DMS153 (cell line): ENCODE results near the gene XRCC4.
"Not testable (repeated sequence)": the region's sequence is repeated elsewhere in the genome, so short reads cannot be mapped to it uniquely, and the experiment has no call there.

Experiments
- DNase-seq: peaks from one replicate; lab custom pipeline; 2025; lab: John Stamatoyannopoulos, UW

Gene XRCC4

DNA sequence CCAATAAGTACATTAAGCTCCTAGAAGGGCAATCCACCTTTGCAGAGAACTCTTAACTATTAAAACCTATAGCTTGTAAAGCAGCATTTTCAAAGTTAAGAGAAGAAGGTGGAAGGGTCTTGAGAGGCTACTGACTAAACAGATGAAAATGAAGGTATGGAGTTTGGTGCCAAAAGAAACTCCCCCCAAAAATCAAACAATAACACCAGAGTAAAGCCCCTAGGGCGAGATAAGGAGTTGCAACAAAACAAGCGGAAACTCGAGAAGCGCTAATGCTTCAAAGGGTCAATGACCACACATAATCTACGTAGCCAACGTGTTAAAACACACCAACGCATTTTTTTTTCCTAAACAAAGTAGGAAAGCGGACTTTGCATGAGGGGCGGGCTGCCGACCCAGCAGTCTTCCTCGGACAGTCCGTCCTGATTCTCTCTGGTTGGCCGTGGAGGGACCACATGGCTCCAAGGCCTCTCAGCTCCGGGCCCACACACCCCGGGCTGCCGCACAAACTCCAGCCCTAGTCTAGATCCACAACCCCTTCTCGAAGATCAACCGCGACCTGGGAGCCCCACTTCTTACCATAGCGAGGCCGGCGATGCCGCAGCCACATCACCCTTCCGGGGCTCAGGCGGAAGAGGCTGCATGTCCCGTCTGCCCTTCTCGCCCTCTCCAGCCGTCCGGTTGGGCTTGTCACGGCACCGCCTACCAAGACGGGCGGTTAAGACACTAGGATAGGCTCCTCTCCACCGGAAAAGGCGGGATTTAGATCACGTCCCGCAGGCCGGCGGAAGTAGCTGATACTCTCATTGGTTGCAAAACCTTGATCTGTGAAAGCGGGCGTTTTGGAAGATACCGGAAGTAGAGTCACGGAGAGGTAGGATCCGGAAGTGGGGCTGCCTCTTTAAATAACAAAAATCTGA is at the start of gene XRCC4, which contains the start of gene TMEM167A:
Gene XRCC4, plus strand, starts transcription at position 806 of the 920 bp plus-strand sequence. CDS start 27,373 bp downstream, outside the sequence.
Gene TMEM167A, minus strand, starts transcription at position 653 of the 920 bp plus-strand sequence. Its CDS starts 71 bp downstream, at position 582.
- peak; percentile 93 for DNase-seq

DNA sequence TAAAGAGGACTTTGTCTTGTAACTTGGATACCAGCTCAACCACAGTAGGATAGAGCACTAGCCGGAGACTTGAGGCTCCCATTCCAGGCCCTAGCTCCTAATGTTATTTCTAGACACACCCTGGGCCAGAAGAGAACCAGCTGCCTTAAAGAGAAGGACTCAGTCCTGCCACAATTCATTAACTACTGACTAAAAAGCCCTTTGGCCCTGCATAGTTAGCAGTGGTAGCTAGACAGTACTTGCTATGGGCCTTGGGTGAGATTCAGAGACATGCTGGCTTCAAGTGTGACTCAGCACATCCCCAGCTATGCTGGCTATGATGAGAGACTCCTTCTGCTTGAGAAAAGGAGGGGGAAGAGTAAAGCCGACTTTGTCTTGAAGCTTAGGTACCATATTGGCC is 47.4 kb upstream of the XRCC4 start:
- DNase-seq = no peak

DNA sequence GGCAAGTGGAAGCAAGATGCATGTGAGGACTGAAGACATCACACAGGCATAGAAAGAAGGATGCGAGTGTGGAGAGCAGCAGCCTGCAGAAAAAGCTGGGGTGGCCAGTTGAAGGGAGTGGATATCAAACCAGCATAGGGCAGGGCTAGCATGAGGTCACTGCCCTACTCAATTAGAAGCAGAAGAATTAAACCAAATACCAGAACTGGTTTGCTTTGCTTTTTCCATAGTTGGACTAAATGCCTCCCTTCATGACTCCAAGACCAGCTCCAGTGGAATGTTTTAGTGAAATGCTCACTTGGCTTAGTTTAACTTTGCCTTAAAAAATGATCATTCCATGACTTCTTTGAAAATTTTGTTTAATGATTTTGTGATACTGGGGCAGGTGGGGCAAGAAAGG is 46.0 kb upstream of the XRCC4 start:
- no peak for DNase-seq

DNA sequence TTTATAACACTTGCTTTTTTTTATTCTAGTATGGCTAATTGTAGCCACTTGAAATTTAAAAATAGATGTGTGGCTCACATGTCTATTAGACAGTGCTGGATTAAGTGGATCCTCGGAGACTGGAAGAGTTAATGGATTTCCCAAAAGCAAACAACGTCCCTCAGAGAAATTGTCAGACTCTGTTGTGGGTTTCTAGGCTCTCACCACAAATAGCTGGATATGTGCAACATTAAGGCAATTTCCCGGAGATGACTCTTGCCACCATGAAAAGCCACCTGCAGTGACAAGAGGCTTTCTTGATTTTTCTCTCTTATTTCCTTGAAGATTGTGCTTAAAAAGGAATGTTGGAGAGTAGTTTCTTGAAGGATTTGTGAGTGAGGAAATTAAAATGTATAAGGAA is 43.3 kb upstream of the XRCC4 start:
- DNase-seq = peak; percentile 24

DNA sequence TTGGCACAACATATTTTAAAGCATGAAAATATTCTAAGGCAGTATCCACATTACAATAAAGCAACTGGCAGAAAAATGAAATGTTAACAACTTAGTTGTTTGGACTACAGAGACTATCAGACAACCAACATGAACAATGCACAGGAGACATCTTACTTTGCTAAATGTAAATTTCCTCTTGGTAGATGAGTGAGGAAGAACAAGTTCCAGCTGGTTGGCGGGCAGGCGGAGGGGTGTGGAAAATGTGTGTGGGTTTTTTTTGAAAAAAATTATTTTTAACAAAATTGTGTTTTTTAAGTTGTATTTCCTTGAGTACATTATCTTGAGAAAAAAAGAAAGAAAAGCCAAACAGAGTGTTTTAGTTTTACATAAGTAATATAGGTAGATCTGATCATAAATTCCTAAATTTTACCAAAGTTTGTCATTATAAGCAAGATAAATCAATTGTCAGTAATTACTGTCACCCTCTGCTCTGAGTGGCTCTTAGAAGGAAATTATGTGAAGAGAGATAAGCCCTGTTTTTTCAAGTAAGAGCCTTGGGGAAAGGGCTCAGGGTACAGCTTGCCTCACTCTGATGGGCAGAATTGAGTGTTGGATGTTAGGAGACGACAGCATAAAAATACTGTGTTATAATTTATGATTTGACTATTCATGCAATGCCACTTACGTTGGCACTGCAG is 42.7 kb upstream of the XRCC4 start:
- no peak for DNase-seq

DNA sequence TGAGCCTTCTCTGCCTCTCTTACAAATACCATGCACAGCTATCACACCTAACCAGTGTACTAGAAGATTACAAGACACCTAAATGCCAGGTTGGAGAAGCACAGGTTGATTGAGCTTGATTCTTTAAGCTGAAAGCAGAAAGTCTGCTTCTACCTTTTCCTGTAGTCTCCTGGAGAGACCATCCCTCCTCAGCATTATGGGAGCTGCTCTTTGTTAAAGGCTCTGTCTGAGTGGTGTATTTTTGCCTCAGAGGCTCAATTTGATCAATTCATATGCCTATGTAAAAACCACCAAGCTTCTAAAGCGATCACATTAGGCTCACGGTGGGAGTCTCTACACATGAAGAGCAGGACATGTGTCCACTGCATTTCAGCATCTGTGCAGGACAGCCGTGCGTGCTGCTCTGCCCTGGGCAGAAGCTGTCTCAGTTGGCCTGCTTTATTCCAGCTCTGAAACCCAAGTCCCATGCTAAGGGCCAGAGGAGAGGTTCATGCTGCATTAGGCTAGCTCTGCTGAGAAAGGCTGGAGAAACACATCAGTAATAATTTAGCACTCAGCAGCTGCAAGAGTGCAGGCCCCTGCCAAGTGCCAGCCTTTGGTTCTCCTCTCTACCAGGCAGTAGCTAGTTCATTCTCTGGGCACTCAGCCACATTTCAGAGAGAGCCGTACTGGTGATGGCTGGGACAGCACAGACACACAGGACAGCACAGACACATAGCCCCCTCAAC is 41.8 kb upstream of the XRCC4 start:
- DNase-seq = peak; percentile 30

DNA sequence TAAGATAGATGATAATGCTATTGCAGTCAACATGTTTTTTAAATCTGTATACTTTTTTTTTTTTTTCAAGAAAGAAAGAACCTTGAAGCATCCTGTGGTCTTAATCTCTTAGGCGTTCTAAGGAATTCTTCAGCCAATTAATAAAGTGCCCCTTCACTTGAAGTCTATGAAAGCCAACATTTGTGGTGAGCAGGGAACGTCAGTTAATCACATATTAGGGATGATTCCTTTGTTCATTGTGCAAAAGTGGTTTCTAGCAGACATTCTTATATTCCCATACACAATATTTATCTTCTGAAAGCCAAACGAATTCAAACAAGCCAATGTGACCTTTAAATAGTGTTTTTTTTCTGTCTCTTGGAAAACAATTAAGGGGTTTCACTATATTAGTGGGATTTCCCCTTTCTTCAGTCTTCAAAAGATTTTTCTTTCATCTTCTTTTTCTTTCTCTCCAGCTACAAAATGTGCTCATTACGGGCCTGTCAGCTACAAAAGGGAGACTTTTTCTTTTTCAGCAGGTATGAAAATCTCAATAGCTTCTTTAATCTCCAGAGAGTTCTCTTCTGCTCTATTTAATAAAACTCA is 40.3 kb upstream of the XRCC4 start:
- DNase-seq = no peak

DNA sequence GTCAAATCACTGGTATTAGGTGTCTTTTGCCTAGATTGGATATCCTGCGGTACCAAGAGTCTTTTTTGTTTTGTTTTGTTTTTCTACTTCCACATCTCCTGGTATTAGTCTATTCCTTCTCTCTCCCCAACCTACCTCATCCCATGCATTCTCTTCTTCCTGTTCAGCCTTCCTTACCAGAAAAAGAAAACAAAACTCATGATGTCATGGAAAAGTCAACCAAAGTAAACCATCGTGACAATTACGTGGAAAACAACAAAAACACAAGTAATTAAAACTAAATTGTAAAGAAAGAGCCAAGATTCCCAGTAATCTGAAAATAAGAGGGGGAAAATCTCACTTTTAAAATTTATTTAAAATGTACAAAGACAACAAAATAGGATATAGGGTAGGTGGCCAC is 38.4 kb upstream of the XRCC4 start:
- no peak for DNase-seq

DNA sequence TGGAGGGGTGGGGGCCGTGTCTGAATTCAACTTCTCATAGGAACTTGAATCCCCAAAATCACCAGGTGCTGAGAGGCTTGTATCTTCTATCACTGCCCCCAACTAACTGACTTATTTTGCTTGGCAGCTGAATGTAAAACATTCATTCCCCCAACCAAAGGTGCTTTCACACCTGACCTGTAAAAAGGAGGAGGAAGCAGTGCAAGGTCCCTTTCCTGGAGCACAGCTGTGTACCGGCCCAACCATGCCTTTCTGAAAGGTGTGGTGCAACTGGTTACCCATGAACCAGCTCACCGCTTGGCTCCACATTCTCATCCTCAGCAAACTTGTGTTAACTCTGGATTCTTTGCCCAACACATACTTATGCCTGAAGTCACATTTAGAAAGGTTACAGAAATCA is 34.8 kb upstream of the XRCC4 start:
- no peak for DNase-seq

DNA sequence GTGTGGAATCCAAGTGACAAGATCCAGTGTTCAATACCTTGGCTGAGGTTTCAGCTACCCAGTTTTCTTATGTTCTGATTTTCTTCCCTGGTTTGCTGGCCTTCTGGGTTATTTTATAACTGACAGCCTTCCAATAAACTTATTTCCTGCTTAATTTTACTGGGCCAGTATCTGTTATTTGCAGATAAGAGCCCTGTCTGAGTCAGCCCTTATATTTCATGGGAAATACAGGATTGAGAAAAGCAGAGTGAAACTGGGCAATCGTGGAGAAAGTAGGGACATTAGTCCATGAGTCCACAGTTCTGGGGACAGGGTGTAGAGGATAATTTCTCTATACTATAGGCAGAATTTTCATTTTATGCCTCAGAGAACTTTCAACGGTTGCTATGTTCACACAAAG is 32.4 kb upstream of the XRCC4 start:
- no peak for DNase-seq

DNA sequence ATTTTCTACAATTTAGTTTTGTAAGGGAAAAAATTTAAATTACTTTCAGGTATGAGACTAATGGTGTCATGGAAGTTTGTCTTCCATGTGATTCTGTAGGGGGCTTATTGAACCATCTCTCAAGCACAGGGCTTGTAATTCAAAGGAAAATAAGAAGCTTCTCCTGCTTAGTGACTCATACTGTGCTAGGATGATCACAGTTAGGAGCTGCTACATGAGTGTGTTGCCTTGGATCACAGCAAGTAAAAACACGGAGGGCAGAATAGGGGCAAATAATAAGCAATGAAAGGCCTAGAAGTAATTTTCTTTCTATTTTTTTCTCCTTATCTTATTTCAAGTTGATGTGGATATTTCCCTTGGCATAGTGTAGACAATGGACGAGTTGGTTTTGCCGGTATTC is 29.1 kb upstream of the XRCC4 start:
- DNase-seq = no peak

DNA sequence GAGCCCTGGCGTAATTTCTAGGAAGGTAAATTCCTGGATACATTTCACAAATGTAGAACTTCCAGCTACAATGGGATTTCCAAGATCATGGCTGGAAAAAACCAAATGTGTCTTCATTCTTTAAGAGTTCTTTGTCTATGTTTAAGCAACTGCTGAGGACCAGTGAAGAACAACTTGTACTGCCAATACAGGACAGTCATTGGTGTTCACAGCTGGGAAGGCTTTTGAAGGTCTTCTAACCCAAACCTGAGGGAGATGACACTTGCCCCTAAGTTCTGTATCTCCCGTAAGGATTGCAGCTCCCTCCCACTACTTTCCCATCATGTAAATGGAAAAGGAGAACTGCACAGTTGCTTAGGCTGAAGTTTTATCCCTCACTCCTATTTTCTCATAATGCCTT is 28.5 kb upstream of the XRCC4 start:
- no peak for DNase-seq

DNA sequence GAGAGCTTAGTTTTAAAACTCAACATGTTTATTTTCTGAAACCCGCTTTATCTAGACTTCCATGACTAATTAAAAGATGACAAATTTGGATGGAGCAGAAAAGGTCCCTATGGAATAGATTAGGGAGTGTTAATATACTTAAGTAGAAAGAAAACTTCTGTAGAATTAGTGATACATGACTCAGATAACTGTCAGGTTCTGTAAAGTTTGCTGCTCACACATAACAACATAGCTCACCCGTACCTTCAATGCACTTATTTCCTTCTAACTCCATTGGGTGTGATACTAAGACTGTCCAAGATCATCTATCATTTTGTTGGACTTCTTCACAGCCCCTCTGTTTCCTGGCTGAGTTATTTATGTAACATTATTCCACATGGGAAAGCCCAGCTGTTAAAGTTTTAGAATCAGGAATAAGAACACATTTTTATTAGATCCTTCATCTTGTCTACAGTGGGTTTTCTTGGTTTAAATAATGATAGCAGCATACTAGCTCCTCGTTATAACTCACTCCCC is 27.9 kb upstream of the XRCC4 start:
- no peak for DNase-seq

DNA sequence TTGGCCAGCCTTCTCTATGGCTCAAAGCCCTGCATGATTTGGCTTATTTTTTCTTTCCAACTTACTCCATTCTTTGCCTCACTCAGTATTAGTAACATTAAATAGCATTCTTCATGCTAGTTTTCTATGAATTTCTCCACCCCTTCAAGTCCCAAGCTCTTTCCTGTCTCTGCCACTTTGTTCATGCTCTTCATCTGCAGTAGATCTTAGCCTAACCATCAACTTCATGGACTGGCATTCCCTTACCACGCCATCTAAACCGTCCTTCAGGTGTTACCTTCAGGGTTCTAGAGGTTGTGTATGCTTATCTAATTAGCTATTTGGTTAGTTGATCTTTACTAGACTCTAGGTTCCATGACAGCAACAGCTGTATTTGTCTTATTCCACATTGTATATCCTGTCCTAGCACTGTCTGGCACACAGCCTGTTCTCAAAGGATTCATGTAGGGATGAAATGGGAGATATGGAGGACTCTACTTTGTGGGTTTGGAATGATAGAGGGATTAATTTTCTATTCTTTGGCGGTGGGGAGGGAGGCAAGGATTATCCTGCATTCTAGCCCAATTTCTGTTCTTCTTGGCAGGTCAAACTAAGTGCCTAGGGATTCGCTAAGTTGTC is 26.5 kb upstream of the XRCC4 start:
- DNase-seq = no peak

DNA sequence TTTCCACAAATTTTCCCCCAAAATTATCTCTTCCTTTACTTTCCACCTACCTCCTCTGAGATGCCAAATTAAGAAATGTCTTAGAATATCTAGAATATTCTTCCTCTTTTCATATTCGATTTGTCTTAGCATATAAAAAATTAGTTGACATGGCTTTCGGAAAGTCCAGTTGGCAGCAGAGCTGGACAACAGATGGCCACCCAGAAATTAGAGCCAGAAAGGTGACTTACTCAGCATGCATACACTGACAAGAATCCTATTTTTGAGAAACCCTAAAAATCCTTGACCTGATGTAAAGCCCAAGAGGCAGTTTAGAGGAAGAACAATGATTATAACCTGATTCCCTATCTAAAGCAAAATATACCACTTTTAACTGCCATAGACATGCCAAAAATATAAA is 22.2 kb upstream of the XRCC4 start:
- DNase-seq = no peak

DNA sequence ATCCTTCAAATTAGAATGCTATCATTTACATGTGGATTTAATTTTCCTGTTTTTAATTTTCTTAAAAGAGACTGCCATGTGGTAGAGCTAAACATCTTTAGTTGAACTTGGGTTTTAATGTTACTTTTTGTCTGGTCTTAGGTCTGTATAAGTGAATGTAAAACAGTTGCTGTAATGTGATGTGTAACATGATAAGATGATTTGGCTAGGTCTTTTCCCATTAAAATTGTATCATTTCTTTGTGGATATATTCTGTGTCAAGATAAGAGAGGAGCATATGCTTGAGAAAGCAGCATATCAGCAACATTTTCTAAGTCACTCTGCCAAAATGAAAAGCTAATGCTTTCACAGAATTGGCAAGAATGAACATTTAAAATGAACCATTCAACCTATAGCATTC is 18.6 kb upstream of the XRCC4 start:
- no peak for DNase-seq

DNA sequence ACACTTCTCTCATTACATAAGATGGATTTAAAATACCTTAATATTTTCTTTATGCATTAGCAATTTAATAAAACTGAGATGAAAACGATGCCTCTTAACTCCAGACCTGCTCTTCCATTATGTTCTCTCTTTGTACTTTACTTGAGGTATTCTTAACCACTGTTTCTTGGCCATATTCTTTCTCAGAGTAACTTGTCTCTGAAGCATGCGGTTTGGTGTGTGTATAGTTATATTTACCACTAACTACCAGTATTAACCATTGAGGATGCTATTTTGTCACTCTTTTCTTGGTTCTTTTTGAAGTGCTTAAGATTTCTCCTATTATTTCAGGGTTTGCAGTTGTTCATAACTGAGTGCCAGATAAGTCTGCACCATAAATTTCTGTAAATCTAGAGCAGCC is 18.0 kb upstream of the XRCC4 start:
- no peak for DNase-seq

DNA sequence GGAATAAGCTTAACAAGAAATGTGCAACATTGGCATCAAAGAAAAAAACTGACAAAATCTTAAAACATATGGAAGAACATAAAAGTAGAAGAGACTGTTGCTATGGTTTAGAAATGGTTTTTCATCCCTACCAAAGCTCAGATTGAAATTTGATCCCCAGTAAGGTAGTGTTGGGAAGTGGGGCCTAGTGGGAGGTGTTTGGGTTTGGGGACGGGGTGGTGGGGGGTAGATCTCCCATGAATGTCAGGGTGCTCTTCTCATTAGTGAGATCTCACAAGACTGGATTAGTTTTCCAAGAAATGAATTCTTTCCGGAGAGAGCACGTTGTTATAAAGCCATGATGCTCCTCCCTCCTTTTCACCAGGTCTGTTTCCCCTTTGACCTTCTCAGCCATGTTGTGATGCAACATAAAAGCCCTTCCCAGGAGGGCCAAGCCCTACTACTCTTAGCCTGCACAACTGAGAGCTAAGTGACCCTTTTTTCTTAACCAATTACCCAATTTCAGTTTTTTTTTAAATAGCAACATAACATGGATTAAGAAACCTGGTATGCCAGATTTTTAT is 10.7 kb upstream of the XRCC4 start:
- DNase-seq = no peak

DNA sequence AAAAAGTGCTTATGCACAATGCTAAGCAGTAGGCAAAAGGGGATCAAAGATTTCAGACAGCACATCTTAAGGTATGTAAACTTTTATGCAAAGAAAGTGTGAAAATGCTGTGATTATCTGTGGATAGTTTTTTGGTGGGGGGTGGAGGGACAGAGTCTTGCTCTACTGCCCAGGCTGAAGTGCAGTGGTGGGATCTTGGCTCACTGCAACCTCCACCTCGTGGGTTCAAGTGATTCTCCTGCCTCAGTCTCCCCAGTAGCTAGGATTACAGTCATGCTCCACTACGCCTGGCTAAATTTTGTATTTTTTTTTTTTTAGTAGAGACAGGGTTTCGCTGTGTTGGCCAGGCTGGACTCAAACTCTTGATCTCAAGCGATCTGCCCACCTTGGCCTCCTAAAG is 10.0 kb upstream of the XRCC4 start:
- not testable (repeated sequence) for DNase-seq

DNA sequence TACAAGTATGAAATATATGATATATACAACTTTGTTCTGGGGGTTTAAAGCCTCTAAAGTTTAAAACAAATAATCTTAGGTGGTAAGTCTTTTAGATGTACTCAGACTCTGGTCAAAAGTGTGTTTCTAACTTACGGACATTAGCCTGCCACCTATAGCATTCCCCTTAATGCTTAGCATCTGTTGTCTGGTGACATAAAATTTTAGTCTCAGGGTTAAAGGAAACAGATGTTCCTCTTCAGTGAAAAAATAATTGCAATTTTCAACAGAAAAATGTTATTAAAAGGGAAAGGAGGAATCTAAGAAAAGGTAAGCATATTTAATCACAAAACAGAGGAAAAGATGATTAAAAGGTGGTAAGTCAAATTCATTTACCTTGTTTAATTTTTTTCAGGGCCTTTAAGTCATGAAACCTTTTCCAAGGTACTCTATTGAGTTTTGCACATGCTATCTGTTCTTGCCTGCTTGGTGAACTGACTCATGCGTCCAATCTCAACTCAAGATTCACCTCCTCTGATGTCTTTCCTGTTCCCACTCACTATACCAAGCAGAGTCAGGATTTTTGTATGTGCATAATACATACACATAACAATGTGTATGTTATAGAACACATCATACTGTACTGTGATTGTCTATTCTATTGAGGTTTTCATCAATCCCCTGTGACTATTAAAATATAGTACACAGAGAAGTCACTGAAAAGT is 8.1 kb upstream of the XRCC4 start:
- DNase-seq = no peak
